HepG2 (cell line): ENCODE results near the gene CD151. TPM values are rescaled to one million over a fixed set of nuclear protein-coding genes. Genes with fewer than 3 reads are reported as not detected.

Experiments used
- ASH2L ChIP-seq: fragments of 300-600, 200-600 bp; sonication (generic); IDR thresholded peaks from 2 replicates; pipeline ENCODE4 v1.7.0; 2017; ENCODE audit warnings: low read depth, mild to moderate bottlenecking, moderate library complexity, mixed read lengths, low read length; ENCODE audit not compliant: insufficient read length
- ATF7 ChIP-seq, 2 experiments: fragments of 450-650 bp in 1 of 2; sonication (generic) in 1 of 2; formaldehyde crosslinking in 1 of 2; IDR thresholded peaks; 2 replicates each; pipeline versions ENCODE4 v1.4.0 to v1.6.1; 2016 to 2020; ENCODE audit warnings: antibody characterized with exemption in 1 of 2, mild to moderate bottlenecking in 1 of 2, missing genetic modification reagents in 1 of 2
- HNF4A ChIP-seq: sonication (generic); formaldehyde crosslinking; IDR thresholded peaks from 2 replicates; pipeline ENCODE4 v1.4.0; 2020; ENCODE audit warnings: missing genetic modification reagents
- MED13 ChIP-seq: sonication (generic); formaldehyde crosslinking; IDR thresholded peaks from 2 replicates; pipeline ENCODE4 v1.5.0; 2020; ENCODE audit warnings: missing genetic modification reagents
- MTA3 ChIP-seq: sonication (generic); formaldehyde crosslinking; IDR thresholded peaks from 2 replicates; pipeline ENCODE4 v1.4.0; 2020; ENCODE audit warnings: missing genetic modification reagents
- RERE ChIP-seq: IDR thresholded peaks from 2 replicates; pipeline ENCODE4 v1.6.1; 2016; ENCODE audit warnings: low read depth, missing genetic modification reagents, missing compliant biosample characterization
- SIX4 ChIP-seq: sonication (generic); formaldehyde crosslinking; IDR thresholded peaks from 2 replicates; pipeline ENCODE4 v1.4.0; 2020; ENCODE audit warnings: missing genetic modification reagents
- SP4 ChIP-seq: sonication (generic); formaldehyde crosslinking; IDR thresholded peaks from 2 replicates; pipeline ENCODE4 v1.8.1; 2023; ENCODE audit warnings: mild to moderate bottlenecking, missing genetic modification reagents
- SRF ChIP-seq: IDR thresholded peaks from 2 replicates; pipeline ENCODE4 v1.6.1; 2011; ENCODE audit warnings: mild to moderate bottlenecking, low read depth, low read length, moderate library complexity
- UBTF ChIP-seq: sonication (generic); formaldehyde crosslinking; IDR thresholded peaks from 2 replicates; pipeline ENCODE4 v1.4.0; 2020; ENCODE audit warnings: mild to moderate bottlenecking, missing genetic modification reagents
- ZBTB43 ChIP-seq: sonication (generic); formaldehyde crosslinking; conservative IDR thresholded peaks from 2 replicates; pipeline ENCODE4 v1.4.0; 2020; ENCODE audit warnings: missing genetic modification reagents
- ZMAT3 ChIP-seq: sonication (generic); formaldehyde crosslinking; conservative IDR thresholded peaks from 2 replicates; pipeline ENCODE4 v1.7.0; 2021; ENCODE audit warnings: missing genetic modification reagents
- ZNF660 ChIP-seq: sonication (generic); formaldehyde crosslinking; IDR thresholded peaks from 2 replicates; pipeline ENCODE4 v1.5.1; 2020; ENCODE audit warnings: mild to moderate bottlenecking, low read depth, missing genetic modification reagents, borderline replicate concordance
- ZNF710 ChIP-seq: sonication (generic); formaldehyde crosslinking; IDR thresholded peaks from 2 replicates; pipeline ENCODE4 v1.5.0; 2020; ENCODE audit warnings: mild to moderate bottlenecking, missing genetic modification reagents, borderline replicate concordance
- ZNF83 ChIP-seq: sonication (generic); formaldehyde crosslinking; IDR thresholded peaks from 2 replicates; pipeline ENCODE4 v1.4.0; 2020; ENCODE audit warnings: missing genetic modification reagents, mild to moderate bottlenecking, borderline replicate concordance
- ZNF891 ChIP-seq: sonication (generic); formaldehyde crosslinking; IDR thresholded peaks from 2 replicates; pipeline ENCODE4 v1.5.0; 2020; ENCODE audit warnings: mild to moderate bottlenecking, missing genetic modification reagents
- polyA plus RNA-seq, 8 experiments: library from polyadenylated mRNA; depleted of rRNA in 3 of 8; stranded (reverse) in 7 of 8; unstranded in 1 of 8; fragments of >200 nt; fragmentation: Illumina TruSeq in 4 of 8; extraction: Trizol in 4 of 8; gene quantifications; 2 replicates each; pipeline versions ENCODE4 v1.2.1 to v1.2.3, GENCODE V29; 2011 to 2016; ENCODE audit warnings: low read depth in 4 of 8, missing spikeins in 1 of 8, mixed read lengths in 1 of 8; ENCODE audit not compliant: insufficient read depth in 1 of 8
- total RNA-seq, 5 experiments: library from RNA; depleted of rRNA; stranded (reverse); fragments of >200 nt; fragmentation: Illumina TruSeq; extraction: Trizol; gene quantifications; 2 replicates each; pipeline ENCODE4 v1.2.3, GENCODE V29; 2016; ENCODE audit warnings: low read depth in 1 of 5
- TF ChIP-seq, protein P1 (sequence below): sonication (generic); formaldehyde crosslinking; conservative IDR thresholded peaks from 2 replicates; pipeline ENCODE4 v1.8.1; 2023; ENCODE audit warnings: missing genetic modification reagents

The CD151 gene
- total and polyA plus RNA-seq, 2 of the 13 experiments (the other 11 are each of a cell fraction or from before 2014, with no cell fraction given): 125 to 197 TPM

GRCh38 chr11:810040-810567 is 22.6 kb upstream of the CD151 start (continued):
- TF ChIP-seq, protein P1, sequence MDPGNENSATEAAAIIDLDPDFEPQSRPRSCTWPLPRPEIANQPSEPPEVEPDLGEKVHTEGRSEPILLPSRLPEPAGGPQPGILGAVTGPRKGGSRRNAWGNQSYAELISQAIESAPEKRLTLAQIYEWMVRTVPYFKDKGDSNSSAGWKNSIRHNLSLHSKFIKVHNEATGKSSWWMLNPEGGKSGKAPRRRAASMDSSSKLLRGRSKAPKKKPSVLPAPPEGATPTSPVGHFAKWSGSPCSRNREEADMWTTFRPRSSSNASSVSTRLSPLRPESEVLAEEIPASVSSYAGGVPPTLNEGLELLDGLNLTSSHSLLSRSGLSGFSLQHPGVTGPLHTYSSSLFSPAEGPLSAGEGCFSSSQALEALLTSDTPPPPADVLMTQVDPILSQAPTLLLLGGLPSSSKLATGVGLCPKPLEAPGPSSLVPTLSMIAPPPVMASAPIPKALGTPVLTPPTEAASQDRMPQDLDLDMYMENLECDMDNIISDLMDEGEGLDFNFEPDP (CRISPR knock-in tag): no peak
- TF ChIP-seq MTA3 (CRISPR knock-in tag) (no peak), ASH2L (peak; percentile 51), ZBTB43 (CRISPR knock-in tag) (no peak; the same call in 1 of the 2 replicates), ZNF891 (CRISPR knock-in tag) (no peak), HNF4A (CRISPR knock-in tag) (no peak), ZNF660 (no peak), ATF7 (IDR thresholded peaks at IDR 0.05) (no peak), ATF7 (CRISPR knock-in tag; IDR thresholded peaks at IDR 0.05) (no peak; the same call in 1 of the 2 replicates), SP4 (no peak), UBTF (no peak), RERE (0 out of 2 replicates have a peak, but pooled peaks have one; percentile 33), ZNF83 (CRISPR knock-in tag) (0 out of 2 replicates have a peak, but pooled peaks have one; percentile 20), SRF (no peak), MED13 (CRISPR knock-in tag) (no peak), SIX4 (CRISPR knock-in tag) (no peak), ZMAT3 (0 out of 2 replicates have a peak, but pooled peaks have one; percentile 13), ZNF710 (CRISPR knock-in tag) (no peak)
